ENCODE measurements around the gene SLC39A5. TPM values are rescaled to one million over a fixed set of nuclear protein-coding genes. Genes with fewer than 3 reads are reported as not detected.
A peak's percentile ranks its signal among the peaks of the same experiment; 100 is the strongest.
"Not testable (repeated sequence)": the region's sequence is repeated elsewhere in the genome, so short reads cannot be mapped to it uniquely, and the experiment has no call there.

Gene SLC39A5
- total RNA-seq, 5 donors from 2014 or later (not counting 1 experiment from before 2014, with no cell fraction given), result 0.57 to 1.4 (median 0.58) TPM; not detected in 2

DNA sequence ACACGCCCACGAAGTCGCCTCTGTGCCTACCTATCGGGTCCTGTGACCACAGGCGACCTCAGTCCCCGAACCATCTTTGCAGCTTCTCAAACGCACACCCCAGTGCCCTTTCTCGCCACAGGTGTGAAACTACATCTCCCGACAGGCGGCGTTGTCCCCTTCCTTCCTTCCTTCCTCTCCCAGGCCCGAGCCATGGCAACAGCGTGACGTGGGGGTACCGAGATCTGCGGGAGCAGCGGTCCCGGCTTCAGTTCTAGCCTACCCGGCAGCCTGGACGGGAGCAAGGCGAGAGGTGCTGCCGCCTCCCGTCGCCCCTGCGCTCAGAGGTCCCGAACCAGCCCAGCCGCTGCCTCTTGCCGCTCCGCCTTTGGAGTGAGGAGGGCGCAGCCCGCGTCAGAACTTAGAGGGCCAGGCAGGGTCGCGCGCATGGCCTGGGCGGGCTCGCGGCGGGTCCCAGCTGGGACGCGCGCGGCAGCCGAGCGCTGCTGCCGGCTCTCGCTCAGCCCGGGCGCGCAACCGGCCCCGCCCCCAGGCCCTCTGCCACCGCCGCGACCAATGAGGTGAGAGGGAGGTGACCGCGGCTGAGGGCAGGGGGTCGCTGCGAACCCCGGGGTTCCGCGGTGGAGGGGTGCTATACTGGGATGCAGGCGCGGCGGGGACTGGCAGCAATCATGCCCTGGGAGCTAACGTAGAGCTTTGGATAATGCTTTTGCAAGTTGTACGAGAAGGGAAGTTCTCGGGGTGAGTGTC, 37.0 kb downstream of the SLC39A5 start, which contains the start of gene COQ10A:
Gene COQ10A, plus strand, starts transcription at position 250 of the 750 bp plus-strand sequence. Its CDS starts 177 bp downstream, at position 427.
- Mint-ChIP-seq H3K27me3 (no peaks in the 10 kb centered on the region), H3K9me3 (no peaks in the 10 kb centered on the region), H3K27ac (peak within 1 kb of the TSS; percentile 97), H3K36me3 (peaks cover 12% of the 10 kb centered on the region), H3K4me3 (peak within 1 kb of the TSS; percentile 83 to 89 (median 89)), H3K4me1 (peaks cover 18 to 21% (median 21%) of the 10 kb centered on the region in 3 donors)
- H3K4me1 ChIP-seq (ENCODE audit: control insufficient read depth in 1 of 2, extremely low read depth in 1 of 2, insufficient read depth in 2 of 2, low read length in 2 of 2), result peaks cover 5 to 19% of the 10 kb centered on the region in 2 experiments
- under 1% methylated on average over 65 of the region's 68 CpGs for WGBS (ENCODE audit: insufficient coverage)
- CTCF ChIA-PET, result interaction anchor here (0.6 to 2.5 kb wide), 15 partner anchors 9 to 1400 kb away, joined by 3 to 13 read pairs (median 3); partner anchors contain the start of genes ANKRD52 (in 1 of the 2), CS (in 1 of the 2), ESYT1 (in 1 of the 2) and PA2G4 (in 1 of the 2)
- H3K27me3 ChIP-seq (replicated peaks in 1 of 2; ENCODE audit: control insufficient read depth in 2 of 2, extremely low read depth in 1 of 2, insufficient read depth in 2 of 2, low read length in 1 of 2), result no peaks in the 10 kb centered on the region
- DNase-seq, result peak; percentile 79 to 94 (median 88)
- peak; percentile 87 to 92 (median 90) for ATAC-seq (replicated peaks in 1 of 4)
- POLR2A ChIA-PET, result interaction anchor here in 1 of 2 donors (0.5 to 1.0 kb wide), 5 partner anchors 9 to 192 kb away, joined by 3 to 4 read pairs (median 3); partner anchors contain the start of genes ANKRD52 and RPL41
- H3K27ac ChIP-seq (ENCODE audit: low read length), result peak within 1 kb of the TSS; percentile 94
- H3K9me3 ChIP-seq, result no peaks in the 10 kb centered on the region
- H3K36me3 ChIP-seq (ENCODE audit: control insufficient read depth in 2 of 2, extremely low read depth in 1 of 2, insufficient read depth in 1 of 2, low read length in 1 of 2), result peaks cover 0 to 23% of the 10 kb centered on the region in 2 donors
- H3K4me3 ChIP-seq (ENCODE audit: control insufficient read depth in 1 of 2, extremely low read depth in 1 of 2, low read length in 1 of 2), result peak within 1 kb of the TSS; percentile 63 to 91

DNA sequence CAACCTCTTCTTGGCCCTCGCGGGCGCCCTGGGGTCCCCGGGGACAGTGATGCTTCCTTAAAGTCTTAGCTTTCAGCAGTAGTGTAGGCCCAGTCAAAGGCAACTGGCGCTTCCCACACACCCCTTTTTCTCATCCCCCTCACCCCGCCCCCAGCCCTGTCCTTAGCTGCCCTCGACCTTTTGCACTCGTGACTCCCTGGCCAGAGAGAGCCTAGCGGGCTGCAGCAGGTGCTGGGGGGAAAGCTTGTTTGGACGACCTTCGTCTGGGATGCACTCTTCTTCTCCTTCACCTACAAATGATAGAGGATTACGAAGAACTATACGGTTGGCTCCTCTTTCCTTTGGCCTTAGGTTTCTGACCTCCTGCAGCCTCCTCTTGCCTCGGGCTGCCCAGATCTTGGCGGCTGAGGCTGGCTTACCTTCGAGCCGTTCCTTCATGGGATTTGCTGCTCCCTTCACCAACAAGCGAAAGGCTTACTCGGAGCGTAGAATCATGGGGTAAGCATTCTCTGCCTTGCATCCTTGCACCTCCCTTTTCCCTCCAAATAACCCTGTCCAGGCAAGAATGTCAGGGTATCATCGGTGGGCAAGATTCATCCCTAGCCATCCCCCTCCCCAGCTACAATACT, 37.7 kb downstream of the SLC39A5 start:
- Histone ChIP-seq H3K36me3 (ENCODE audit: control insufficient read depth in 2 of 2, extremely low read depth in 1 of 2, insufficient read depth in 1 of 2, low read length in 1 of 2) (peaks cover 0 to 25% of the 10 kb centered on the region in 2 donors), H3K4me3 (ENCODE audit: control insufficient read depth in 1 of 2, extremely low read depth in 1 of 2, low read length in 1 of 2) (peak overlapping the region; percentile 63 to 91), H3K27ac (ENCODE audit: low read length) (peak overlapping the region; percentile 94), H3K9me3 (no peaks in the 10 kb centered on the region), H3K27me3 (replicated peaks in 1 of 2; ENCODE audit: control insufficient read depth in 2 of 2, extremely low read depth in 1 of 2, insufficient read depth in 2 of 2, low read length in 1 of 2) (no peaks in the 10 kb centered on the region), H3K4me1 (ENCODE audit: control insufficient read depth in 1 of 2, extremely low read depth in 1 of 2, insufficient read depth in 2 of 2, low read length in 2 of 2) (peaks cover 5 to 19% of the 10 kb centered on the region in 2 experiments)
- CTCF ChIA-PET, result interaction anchor here (0.6 to 2.5 kb wide), 10 partner anchors 9 to 500 kb away, joined by 3 to 13 read pairs (median 3); partner anchors contain the start of genes ANKRD52 (in 1 of the 2), PA2G4 (in 1 of the 2), RNF41 (in 1 of the 2) and SMARCC2 (in 1 of the 2)
- peak overlapping the region; percentile 71 to 89 (median 89) for H3K4me3 Mint-ChIP-seq
- POLR2A ChIA-PET, result interaction anchor here in 1 of 2 donors (0.6 to 1.1 kb wide), 3 partner anchors 11 to 486 kb away, joined by 3 to 4 read pairs (median 3); no protein-coding TSS in a partner anchor
- no peaks in the 10 kb centered on the region for H3K27me3 Mint-ChIP-seq
- H3K9me3 Mint-ChIP-seq, result no peaks in the 10 kb centered on the region
- H3K27ac Mint-ChIP-seq, result peak overlapping the region; percentile 64 to 74
- 82% methylated on average over 9 of the region's 21 CpGs for WGBS (ENCODE audit: insufficient coverage)
- ATAC-seq (replicated peaks in 1 of 4) (no peak), DNase-seq (peak in 1 of 35 experiments; percentile 12)
- H3K36me3 Mint-ChIP-seq, result peaks cover 13% of the 10 kb centered on the region
- peaks cover 17 to 21% (median 21%) of the 10 kb centered on the region in 3 donors for H3K4me1 Mint-ChIP-seq

DNA sequence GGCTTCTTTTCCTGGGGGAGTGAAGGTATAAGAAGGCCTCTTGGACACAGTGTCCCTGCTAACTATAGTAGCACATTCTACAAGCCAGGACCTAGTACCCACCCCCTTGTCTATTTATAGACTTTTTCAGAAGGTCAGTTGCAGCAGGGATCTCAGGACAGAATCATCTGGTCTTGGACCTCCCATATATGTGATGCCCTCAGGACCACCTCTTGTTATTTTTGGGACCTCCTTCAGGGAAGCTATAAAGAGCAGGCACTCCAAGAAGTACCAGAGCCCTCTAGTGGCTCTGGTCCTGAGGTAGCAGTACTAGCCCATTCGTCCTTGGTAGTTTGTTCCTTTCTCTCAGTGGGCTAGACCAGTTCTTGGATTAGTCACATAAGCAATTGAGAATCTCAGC, 41.2 kb downstream of the SLC39A5 start:
- POLR2A ChIA-PET, result no interaction called here
- no peak overlapping the region for H3K27ac ChIP-seq (ENCODE audit: low read length)
- H3K27me3 ChIP-seq (replicated peaks in 1 of 2; ENCODE audit: control insufficient read depth in 2 of 2, extremely low read depth in 1 of 2, insufficient read depth in 2 of 2, low read length in 1 of 2), result no peaks in the 10 kb centered on the region
- no peaks in the 10 kb centered on the region for H3K9me3 Mint-ChIP-seq
- H3K36me3 ChIP-seq (ENCODE audit: control insufficient read depth in 2 of 2, extremely low read depth in 1 of 2, insufficient read depth in 1 of 2, low read length in 1 of 2), result peaks cover 25 to 56% of the 10 kb centered on the region in 2 donors
- WGBS (ENCODE audit: insufficient coverage), result no CpG with 5 or more reads among the region's 1 CpG
- no peaks in the 10 kb centered on the region for H3K9me3 ChIP-seq
- no peak overlapping the region for H3K27ac Mint-ChIP-seq
- H3K27me3 Mint-ChIP-seq, result no peaks in the 10 kb centered on the region
- DNase-seq, result peak in 1 of 35 experiments; percentile 33
- no peak overlapping the region for H3K4me3 Mint-ChIP-seq
- peaks cover 37% of the 10 kb centered on the region for H3K36me3 Mint-ChIP-seq
- CTCF ChIA-PET, result no interaction called here
- H3K4me3 ChIP-seq (ENCODE audit: control insufficient read depth in 1 of 2, extremely low read depth in 1 of 2, low read length in 1 of 2), result no peak overlapping the region
- H3K4me1 Mint-ChIP-seq, result peaks cover 15 to 21% (median 18%) of the 10 kb centered on the region in 3 donors
- no peak for ATAC-seq (replicated peaks in 1 of 4)
- H3K4me1 ChIP-seq (ENCODE audit: control insufficient read depth in 1 of 2, extremely low read depth in 1 of 2, insufficient read depth in 2 of 2, low read length in 2 of 2), result peaks cover 5 to 14% of the 10 kb centered on the region in 2 experiments

DNA sequence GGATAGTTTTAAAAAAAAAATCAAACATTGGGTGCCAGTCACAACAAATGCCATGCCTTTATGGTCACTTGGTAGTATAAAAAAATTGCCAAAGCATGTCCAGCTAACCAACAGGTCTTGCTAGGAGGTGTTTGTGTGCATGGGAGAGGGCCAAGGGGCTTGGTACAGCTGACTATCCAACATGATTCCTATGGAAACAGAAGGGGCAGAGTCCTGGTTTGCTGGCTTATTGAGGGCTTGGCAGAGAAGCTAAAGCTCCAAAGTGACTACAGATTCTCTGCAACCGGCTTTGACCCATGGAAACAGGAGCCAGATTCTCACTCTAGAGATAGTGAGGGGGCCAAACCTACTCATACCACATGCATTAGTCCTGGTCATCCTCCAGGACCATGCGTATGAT, 42.6 kb downstream of the SLC39A5 start:
- H3K27ac ChIP-seq (ENCODE audit: low read length); H3K4me3 ChIP-seq (ENCODE audit: control insufficient read depth in 1 of 2, extremely low read depth in 1 of 2, low read length in 1 of 2); H3K27me3 Mint-ChIP-seq; POLR2A ChIA-PET; ATAC-seq (replicated peaks in 1 of 4); H3K4me1 Mint-ChIP-seq; H3K9me3 Mint-ChIP-seq; H3K4me1 ChIP-seq (ENCODE audit: control insufficient read depth in 1 of 2, extremely low read depth in 1 of 2, insufficient read depth in 2 of 2, low read length in 2 of 2); DNase-seq; CTCF ChIA-PET; H3K9me3 ChIP-seq; H3K4me3 Mint-ChIP-seq; H3K27me3 ChIP-seq (replicated peaks in 1 of 2; ENCODE audit: control insufficient read depth in 2 of 2, extremely low read depth in 1 of 2, insufficient read depth in 2 of 2, low read length in 1 of 2): not testable (repeated sequence)
- Mint-ChIP-seq H3K27ac (peak overlapping the region in 1 of 2 donors; percentile 59), H3K36me3 (peaks cover 40% of the 10 kb centered on the region)
- peaks cover 25 to 60% of the 10 kb centered on the region in 2 donors for H3K36me3 ChIP-seq (ENCODE audit: control insufficient read depth in 2 of 2, extremely low read depth in 1 of 2, insufficient read depth in 1 of 2, low read length in 1 of 2)
- no CpG with 5 or more reads among the region's 2 CpGs for WGBS (ENCODE audit: insufficient coverage)

DNA sequence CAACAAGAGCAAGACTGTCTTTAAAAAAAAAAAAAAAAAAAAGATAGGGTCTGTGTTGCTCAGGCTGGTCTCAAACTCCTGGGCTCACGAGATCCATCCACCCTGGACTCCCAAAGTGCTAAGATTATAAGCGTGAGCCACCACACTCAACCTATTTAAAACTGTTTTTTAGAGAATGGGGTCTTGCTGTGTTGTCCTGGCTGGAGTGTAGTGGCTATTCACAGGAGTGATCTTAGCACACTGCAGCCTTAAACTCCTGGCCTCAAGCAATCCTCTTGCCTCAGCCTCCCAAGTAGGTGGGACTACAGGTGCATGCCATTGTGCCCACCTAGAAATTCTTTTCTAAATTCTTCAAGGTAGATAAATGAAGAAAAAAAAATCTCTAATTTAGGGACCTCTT, 44.4 kb downstream of the SLC39A5 start:
- POLR2A ChIA-PET, result no interaction called here
- peaks cover 45% of the 10 kb centered on the region for H3K36me3 Mint-ChIP-seq

DNA sequence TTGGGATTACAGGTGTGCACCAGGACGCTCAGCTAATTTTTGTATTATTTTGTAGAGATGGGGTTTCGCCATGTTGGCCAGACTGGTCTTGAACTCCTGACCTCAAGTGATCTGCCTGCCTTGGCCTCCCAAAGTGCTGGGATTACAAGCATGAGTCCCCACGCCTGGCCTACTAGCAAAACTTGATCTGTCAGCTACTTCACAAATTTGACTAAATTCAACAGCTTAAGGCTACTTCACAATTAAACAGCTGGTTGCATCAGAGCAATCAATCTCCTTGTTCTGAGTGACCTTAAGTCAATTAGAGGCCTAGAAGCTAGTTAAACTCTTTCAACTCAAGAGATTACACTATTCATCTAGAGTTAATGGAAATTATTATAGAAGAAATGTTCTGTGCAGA, 49.1 kb downstream of the SLC39A5 start:
- 90% methylated on average over 1 of the region's 3 CpGs for WGBS (ENCODE audit: insufficient coverage)
- no peaks in the 10 kb centered on the region for H3K4me1 ChIP-seq (ENCODE audit: control insufficient read depth in 1 of 2, extremely low read depth in 1 of 2, insufficient read depth in 2 of 2, low read length in 2 of 2)
- no peaks in the 10 kb centered on the region for H3K27me3 ChIP-seq (replicated peaks in 1 of 2; ENCODE audit: control insufficient read depth in 2 of 2, extremely low read depth in 1 of 2, insufficient read depth in 2 of 2, low read length in 1 of 2)
- POLR2A ChIA-PET, result interaction anchor here in 1 of 2 donors (0.6 kb wide), 2 partner anchors 24 to 31 kb away, joined by 3 to 4 read pairs; no protein-coding TSS in a partner anchor
- Mint-ChIP-seq H3K4me3 (no peak overlapping the region), H3K27ac (no peak overlapping the region), H3K27me3 (no peaks in the 10 kb centered on the region), H3K36me3 (peaks cover 49% of the 10 kb centered on the region), H3K9me3 (no peaks in the 10 kb centered on the region), H3K4me1 (no peaks in the 10 kb centered on the region)
- no peaks in the 10 kb centered on the region for H3K9me3 ChIP-seq
- no peak overlapping the region for H3K4me3 ChIP-seq (ENCODE audit: control insufficient read depth in 1 of 2, extremely low read depth in 1 of 2, low read length in 1 of 2)
- peaks cover 34 to 77% of the 10 kb centered on the region in 2 donors for H3K36me3 ChIP-seq (ENCODE audit: control insufficient read depth in 2 of 2, extremely low read depth in 1 of 2, insufficient read depth in 1 of 2, low read length in 1 of 2)
- DNase-seq (no peak), ATAC-seq (replicated peaks in 1 of 4) (no peak)
- H3K27ac ChIP-seq (ENCODE audit: low read length), result no peak overlapping the region
- CTCF ChIA-PET, result interaction anchor here (0.5 to 1.1 kb wide), 2 partner anchors 10 to 182 kb away, joined by 4 read pairs; no protein-coding TSS in a partner anchor

More for the DNA sequence above, 44.4 kb downstream of the SLC39A5 start:
- no peak overlapping the region for H3K27ac ChIP-seq (ENCODE audit: low read length)
- no CpG with 5 or more reads among the region's 2 CpGs for WGBS (ENCODE audit: insufficient coverage)
- Mint-ChIP-seq H3K27ac (no peak overlapping the region), H3K4me1 (no peaks in the 10 kb centered on the region), H3K4me3 (no peak overlapping the region), H3K27me3 (no peaks in the 10 kb centered on the region), H3K9me3 (no peaks in the 10 kb centered on the region)
- H3K36me3 ChIP-seq (ENCODE audit: control insufficient read depth in 2 of 2, extremely low read depth in 1 of 2, insufficient read depth in 1 of 2, low read length in 1 of 2), result peaks cover 25 to 77% of the 10 kb centered on the region in 2 donors
- DNase-seq (no peak), ATAC-seq (replicated peaks in 1 of 4) (no peak)
- H3K4me1 ChIP-seq (ENCODE audit: control insufficient read depth in 1 of 2, extremely low read depth in 1 of 2, insufficient read depth in 2 of 2, low read length in 2 of 2), result no peaks in the 10 kb centered on the region
- no peaks in the 10 kb centered on the region for H3K27me3 ChIP-seq (replicated peaks in 1 of 2; ENCODE audit: control insufficient read depth in 2 of 2, extremely low read depth in 1 of 2, insufficient read depth in 2 of 2, low read length in 1 of 2)
- CTCF ChIA-PET, result interaction anchor here in 1 of 2 donors (0.6 kb wide), 1 partner anchor 21 kb away, joined by 7 read pairs; no protein-coding TSS in a partner anchor
- no peak overlapping the region for H3K4me3 ChIP-seq (ENCODE audit: control insufficient read depth in 1 of 2, extremely low read depth in 1 of 2, low read length in 1 of 2)
- H3K9me3 ChIP-seq, result no peaks in the 10 kb centered on the region

All from T-cell (primary cell).